ENCODE measurements around the gene PCTP. TPM values are rescaled to one million over a fixed set of nuclear protein-coding genes. Genes with fewer than 3 reads are reported as not detected.

The PCTP gene
- 10 to 100 TPM in 1 of 4 donors, 1 to 10 TPM in 3; 5.0 to 14.3 (median 6.9) TPM for total RNA-seq

GRCh38 chr17:55750750-55751657 lies at the start of gene PCTP:
TSS of gene PCTP (plus strand) at chr17:55751051. CDS start at chr17:55751104, 53 bp downstream.
- 0% methylated on average over 20 to 41 of the region's 53 CpGs for WGBS, 2 donors
- no peak for TF ChIP-seq POLR2A (IDR thresholded peaks at IDR 0.05)
- DNase-seq (ENCODE audit: low spot score in 2 of 2): peak; percentile 94 to 99
- peak within 1 kb of the TSS; percentile 41 for H3K4me3 ChIP-seq (ENCODE audit: low read depth, poor library complexity, severe bottlenecking)
- intact Hi-C loops (cut with DNase I; ENCODE audit: low total_unique reads): no loop called here

GRCh38 chr17:55702150-55702549 lies 48.7 kb upstream of the PCTP start:
- no peak overlapping the region for H3K4me3 ChIP-seq (ENCODE audit: low read depth, poor library complexity, severe bottlenecking)
- no peak for DNase-seq (ENCODE audit: low spot score in 2 of 2)
- TF ChIP-seq CTCF (IDR thresholded peaks at IDR 0.05): no peak
- TF ChIP-seq POLR2A (IDR thresholded peaks at IDR 0.05): no peak
- WGBS, 2 donors: 81 to 83% methylated on average over 7 of the region's 7 CpGs
- intact Hi-C loops (cut with DNase I; ENCODE audit: low total_unique reads): no loop called here

GRCh38 chr17:55704401-55704800 lies 46.5 kb upstream of the PCTP start:
- TF ChIP-seq CTCF (IDR thresholded peaks at IDR 0.05) (no peak), POLR2A (IDR thresholded peaks at IDR 0.05) (no peak)
- no peak overlapping the region for H3K4me3 ChIP-seq (ENCODE audit: low read depth, poor library complexity, severe bottlenecking)
- intact Hi-C loops (cut with DNase I; ENCODE audit: low total_unique reads): no loop called here
- WGBS, 2 donors: 62 to 77% methylated on average over 1 of the region's 1 CpG
- no peak for DNase-seq (ENCODE audit: low spot score in 2 of 2)

- H3K4me3 ChIP-seq (ENCODE audit: low read depth, poor library complexity, severe bottlenecking): no peak overlapping the region
- TF ChIP-seq CTCF (IDR thresholded peaks at IDR 0.05) (no peak), POLR2A (IDR thresholded peaks at IDR 0.05) (no peak)
- DNase-seq (ENCODE audit: low spot score in 2 of 2): no peak
- intact Hi-C loops (cut with DNase I; ENCODE audit: low total_unique reads): no loop called here
Observed at GRCh38 chr17:55705847-55706246, 45.0 kb upstream of the PCTP start.

GRCh38 chr17:55706808-55707773 lies 43.8 kb upstream of the PCTP start:
- WGBS, 2 donors: 32 to 50% methylated on average over 11 of the region's 11 CpGs
- intact Hi-C loops (cut with DNase I; ENCODE audit: low total_unique reads): no loop called here
- DNase-seq (ENCODE audit: low spot score in 2 of 2): no peak
- H3K4me3 ChIP-seq (ENCODE audit: low read depth, poor library complexity, severe bottlenecking): no peak overlapping the region
- no peak for TF ChIP-seq POLR2A (IDR thresholded peaks at IDR 0.05)
- no peak for TF ChIP-seq CTCF (IDR thresholded peaks at IDR 0.05)

Data from lower leg skin (tissue), 4 donors.